Epidermal melanocyte (primary cell): Measurements from ENCODE around the gene FEN1.
A peak's percentile ranks its signal among the peaks of the same experiment; 100 is the strongest.

Source experiments
- DNase-seq: peaks from one replicate; pipeline ENCODE4 v3.0.0; 2011; ENCODE audit warnings: low spot score; ENCODE audit not compliant: insufficient read length

The FEN1 gene

DNA sequence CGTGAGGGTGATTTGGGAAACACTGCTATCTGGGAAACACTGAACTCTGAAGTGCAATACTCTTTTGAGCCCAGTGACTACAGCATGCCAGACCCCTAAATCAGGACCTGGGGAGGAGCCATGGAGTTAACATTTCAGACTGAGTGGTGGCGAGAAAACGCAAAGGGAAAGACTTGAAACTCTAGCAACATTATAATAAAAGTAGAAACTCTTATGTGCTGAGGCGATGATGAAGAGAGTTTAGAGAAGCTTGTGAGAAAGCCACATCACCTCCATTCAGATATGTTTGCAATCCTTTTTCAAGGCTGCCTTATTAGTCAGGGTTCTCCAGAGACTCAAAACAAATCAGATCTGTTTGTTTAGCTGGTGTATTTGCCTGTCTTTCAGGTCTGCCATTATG, 1.9 kb downstream of the FEN1 start:
- DNase-seq: no peak

DNA sequence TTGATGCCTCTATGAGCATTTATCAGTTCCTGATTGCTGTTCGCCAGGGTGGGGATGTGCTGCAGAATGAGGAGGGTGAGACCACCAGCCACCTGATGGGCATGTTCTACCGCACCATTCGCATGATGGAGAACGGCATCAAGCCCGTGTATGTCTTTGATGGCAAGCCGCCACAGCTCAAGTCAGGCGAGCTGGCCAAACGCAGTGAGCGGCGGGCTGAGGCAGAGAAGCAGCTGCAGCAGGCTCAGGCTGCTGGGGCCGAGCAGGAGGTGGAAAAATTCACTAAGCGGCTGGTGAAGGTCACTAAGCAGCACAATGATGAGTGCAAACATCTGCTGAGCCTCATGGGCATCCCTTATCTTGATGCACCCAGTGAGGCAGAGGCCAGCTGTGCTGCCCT, 2.7 kb downstream of the FEN1 start:
- DNase-seq: no peak

DNA sequence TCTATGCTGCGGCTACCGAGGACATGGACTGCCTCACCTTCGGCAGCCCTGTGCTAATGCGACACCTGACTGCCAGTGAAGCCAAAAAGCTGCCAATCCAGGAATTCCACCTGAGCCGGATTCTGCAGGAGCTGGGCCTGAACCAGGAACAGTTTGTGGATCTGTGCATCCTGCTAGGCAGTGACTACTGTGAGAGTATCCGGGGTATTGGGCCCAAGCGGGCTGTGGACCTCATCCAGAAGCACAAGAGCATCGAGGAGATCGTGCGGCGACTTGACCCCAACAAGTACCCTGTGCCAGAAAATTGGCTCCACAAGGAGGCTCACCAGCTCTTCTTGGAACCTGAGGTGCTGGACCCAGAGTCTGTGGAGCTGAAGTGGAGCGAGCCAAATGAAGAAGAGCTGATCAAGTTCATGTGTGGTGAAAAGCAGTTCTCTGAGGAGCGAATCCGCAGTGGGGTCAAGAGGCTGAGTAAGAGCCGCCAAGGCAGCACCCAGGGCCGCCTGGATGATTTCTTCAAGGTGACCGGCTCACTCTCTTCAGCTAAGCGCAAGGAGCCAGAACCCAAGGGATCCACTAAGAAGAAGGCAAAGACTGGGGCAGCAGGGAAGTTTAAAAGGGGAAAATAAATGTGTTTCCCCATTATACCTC, 3.3 kb downstream of the FEN1 start:
- DNase-seq: no peak

DNA sequence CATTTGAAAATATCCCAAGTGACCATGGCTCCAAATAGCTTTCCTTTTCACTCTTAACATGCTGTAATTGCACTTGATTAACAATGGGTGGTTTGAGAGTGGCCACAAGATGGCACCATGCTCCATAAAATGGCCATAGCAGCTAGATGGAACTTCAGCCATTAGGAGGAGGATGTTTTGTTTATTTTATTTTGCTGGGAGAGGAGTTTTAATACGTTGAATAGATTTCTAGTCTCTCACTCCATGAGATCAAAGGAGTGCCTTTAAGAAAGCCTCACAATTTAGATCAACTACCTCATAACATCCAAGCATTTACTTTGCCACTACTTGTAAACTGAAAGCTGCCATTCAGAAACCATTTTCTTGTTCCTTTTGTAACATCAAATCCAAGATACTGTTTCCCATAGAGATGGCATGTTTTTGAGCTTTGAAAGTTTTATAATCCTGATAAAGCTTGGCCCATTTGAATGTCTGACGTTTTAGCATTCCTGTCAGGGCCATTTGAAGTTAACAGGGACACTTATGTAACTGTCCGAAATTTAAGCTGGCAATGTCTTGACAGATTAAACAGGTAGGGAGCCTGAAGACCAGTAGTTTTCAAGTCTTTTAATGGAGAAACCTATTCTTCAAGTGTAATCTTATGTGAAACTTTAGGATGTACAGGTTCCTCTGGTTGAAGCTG, 4.7 kb downstream of the FEN1 start:
- DNase-seq: peak; percentile 81

DNA sequence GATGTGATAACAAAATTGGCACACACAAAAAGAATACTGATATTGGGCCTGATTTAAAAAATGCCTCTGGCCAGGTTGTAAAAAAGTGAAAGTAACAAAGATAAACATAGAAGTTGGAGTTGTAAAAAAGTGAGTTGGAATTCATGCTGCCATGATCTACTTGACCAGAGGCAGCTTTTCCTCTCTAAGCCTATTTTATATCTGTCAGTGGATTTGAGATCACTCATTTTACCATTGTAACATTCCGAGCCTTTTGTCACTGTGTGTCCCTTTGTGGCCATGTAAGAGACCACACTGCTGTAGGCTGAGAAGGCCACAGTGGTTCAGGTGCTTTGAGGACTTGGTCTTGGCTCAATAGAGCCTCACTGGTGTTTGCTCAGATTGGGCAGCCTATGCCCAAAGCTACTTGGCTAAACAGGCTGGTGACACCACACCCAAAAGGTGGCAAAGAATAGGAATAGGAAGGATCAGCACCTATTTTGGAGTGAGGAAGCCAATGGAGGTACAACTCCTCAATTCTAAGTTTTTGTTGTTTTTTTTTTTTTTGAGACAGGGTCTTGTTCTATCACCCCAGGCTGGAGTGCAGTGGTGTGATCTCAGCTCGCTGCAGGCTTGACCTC, 7.1 kb downstream of the FEN1 start:
- DNase-seq: no peak

DNA sequence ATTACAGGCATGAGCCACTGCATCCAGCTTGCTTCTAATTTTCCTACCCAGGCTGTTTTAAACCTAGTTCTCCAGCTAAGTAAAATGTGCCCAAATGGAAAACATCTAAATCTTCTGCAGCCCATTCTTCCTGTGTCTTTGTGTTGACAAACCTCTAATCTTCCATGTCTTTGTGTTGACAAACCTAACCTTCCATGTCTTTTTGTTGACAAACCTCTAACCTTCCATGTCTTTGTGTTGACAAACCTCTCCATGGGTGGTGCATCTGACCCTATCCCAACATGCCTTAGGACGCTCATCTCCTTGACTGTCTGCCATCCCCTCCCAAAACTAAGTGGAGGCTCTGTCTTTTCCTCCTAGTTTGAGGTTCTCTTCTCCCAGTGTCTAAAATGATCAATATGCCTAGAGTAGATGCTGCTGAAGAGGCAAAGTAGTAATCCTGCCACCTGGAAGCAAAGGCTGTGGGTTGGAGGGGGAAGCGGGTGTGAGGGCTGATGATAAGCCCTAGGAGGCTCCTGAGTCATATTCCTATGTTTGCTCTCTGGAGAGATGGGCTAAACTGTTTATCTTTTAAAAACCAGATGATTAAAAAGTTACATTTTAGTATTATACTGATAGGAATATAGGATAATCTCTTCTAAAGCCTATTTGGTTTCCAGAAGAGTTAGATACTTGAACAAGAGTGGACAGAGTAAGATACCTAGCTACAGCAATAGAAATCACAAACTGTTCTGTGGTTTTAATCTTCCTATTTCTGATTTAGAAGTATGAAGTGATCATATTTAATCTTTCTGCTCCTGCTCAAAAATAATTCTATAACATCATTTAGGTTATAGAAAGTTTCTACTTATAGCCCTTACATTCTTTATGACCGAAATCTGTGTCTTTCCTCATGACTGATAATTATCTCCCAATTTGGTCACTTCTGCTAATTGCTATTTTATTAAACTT, 7.9 kb downstream of the FEN1 start:
- no peak for DNase-seq

DNA sequence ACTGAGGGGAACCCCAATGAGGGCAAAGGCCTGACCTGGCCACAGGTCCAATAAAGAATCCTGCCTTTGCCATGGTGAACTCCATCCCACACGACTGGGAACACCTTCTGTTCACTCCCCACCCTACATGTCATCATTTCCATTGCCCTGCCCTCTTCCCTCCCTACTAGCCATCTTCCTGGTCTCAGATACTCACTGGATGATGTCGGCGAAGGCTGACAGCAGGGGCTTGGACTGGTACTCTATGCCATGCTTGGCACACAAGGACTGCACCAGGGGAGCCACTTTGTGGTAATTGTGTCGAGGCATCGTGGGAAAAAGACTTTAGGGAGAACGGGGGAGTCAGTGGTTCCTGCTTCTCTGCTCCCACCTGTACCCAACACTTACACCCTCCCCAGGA, 9.9 kb downstream of the FEN1 start:
- DNase-seq: no peak

DNA sequence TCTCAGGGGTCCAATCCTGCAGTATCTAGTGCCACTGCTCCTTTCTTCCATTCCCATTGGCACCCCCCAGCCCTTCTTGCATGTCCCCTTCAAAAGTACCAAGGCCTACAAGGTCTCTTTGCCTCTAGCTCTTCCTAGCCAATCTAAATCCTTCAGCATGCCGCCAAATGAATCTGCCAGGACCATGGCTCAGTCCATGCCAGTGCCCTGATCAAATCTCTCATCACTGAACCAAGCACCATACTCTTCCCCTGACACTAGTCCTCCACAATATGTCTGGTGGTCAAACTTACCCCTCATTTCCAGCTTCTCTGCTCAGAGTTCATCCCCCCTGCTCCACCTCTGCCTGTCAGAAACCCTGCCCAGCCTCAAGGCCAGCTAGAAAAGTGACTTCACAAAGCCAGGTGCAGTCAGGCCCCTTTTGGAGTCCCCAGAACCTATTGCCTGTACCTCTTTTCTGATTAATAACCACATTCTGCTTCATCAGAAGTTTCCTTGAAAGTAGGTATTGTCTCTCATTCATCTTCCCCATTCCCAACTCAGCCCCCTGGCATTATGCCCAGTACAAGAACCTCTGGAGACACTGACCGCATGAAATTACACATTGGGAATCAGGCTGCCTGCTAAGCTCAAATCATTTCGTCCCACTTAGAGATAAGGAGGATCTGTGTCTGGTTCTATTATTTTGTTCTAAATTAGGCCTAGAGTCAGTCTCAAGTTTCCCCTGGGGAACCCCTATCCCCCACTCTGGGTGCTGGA, 11.4 kb downstream of the FEN1 start:
- DNase-seq: no peak

DNA sequence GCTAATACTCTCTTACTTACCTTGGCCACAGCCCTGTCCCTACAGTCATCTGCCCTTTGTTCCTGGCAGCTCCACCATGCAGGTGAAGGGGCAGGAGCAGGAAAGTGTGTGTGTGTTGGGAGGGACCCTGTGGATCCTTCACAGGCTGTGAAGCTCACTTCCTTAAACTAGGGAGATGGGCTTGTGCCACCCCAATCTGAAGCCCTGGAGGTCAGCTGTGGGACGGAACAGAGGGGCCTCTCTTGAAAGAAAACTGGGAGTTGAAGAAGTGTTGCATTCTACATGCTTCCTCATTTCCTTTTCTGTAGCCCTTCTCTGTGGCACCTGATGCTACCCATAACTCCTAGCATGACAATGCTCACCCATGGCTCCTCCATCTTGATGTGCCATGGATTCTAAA, 12.4 kb downstream of the FEN1 start:
- no peak for DNase-seq

DNA sequence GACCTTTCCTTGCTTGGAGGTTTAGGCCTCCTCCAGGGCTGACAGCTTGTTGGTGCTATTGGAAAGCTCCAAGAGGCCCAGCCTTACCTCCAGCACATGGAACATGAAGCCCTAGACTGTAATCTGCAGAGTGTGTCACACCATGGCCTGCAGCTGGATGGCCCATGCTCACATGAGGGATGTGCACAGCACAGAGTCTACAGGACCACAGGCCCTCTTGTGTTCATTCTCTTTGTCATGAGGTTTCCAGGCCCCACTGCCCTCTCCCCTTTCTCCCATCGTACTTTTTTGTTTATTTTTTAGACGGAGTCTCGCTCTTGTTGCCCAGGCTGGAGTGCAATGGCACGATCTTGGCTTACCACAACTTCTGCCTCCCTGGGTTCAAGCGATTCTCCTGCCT, 14.1 kb downstream of the FEN1 start:
- no peak for DNase-seq

DNA sequence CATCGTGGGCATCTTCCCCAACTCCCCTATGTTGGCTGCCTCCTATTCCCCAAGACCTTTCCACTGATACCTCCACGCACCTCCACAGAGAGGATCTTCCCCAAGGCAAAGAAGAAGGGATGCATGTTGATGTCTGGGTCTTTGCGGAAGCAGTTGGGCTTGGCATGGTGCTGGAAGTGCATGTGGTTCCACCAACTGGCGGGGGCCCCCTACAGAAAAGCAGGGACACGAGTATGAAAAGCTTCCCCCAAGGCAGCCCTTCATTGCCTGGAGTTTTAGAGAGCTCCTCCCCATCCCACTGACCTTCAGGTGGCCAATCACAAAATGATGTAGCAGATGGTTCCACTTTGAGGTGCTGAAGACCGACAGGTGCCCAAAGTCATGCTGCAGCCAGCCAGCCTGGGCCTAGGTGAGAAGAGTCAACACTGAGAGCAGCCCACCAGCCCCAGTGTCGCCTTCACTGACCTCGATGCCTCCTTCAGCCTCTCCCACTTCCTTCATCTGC, 18.0 kb downstream of the FEN1 start:
- DNase-seq: no peak

DNA sequence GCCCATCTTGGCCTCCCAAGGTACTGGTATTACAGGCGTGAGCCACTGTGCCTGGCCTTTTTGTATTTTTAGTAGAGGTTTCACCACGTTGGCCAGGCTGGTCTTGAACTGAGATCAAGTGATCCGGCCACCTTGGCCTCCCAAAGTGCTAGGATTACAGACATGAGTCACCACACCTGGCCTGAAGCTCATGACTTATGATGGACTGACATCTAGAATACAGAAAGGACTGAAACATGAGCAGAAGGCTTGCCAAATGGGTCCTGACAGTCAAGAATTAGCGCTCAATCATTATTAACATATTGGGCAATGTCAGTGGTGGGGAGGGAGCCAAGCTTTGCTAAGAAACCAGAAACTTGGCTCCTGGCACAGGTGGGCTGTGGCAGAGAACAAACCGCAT, 19.1 kb downstream of the FEN1 start:
- no peak for DNase-seq

DNA sequence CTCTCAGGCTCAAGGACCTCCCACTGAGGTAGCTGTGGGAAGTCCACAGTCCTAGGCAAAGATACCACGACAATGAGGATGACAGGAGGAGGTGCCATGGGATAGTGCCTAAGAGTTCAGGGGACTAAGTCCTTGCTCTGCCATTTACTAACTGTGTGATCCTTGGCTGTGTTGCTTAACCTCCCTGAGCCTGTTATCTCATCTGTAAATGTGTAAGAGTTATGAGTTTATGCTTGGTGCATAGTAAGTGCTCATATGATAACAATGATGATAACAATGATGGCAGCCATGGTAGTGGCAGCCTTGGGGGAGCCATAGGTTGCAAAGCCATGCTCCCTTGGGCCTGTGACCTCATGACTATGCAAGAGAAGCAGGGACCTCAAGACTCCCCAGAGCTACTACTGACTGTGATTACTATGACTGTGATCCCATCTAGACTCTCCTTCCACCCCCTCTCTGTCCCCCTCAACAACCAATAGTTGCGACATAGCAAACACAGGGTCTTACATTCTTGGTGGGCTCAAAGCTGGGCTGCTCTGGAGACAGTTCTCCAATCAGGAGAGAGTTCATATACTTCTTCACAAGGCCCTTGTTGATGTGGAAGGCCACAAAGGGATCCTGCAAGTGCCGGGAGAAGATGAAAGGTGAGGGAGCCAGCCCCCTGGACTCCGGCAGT, 20.2 kb downstream of the FEN1 start:
- DNase-seq: no peak

DNA sequence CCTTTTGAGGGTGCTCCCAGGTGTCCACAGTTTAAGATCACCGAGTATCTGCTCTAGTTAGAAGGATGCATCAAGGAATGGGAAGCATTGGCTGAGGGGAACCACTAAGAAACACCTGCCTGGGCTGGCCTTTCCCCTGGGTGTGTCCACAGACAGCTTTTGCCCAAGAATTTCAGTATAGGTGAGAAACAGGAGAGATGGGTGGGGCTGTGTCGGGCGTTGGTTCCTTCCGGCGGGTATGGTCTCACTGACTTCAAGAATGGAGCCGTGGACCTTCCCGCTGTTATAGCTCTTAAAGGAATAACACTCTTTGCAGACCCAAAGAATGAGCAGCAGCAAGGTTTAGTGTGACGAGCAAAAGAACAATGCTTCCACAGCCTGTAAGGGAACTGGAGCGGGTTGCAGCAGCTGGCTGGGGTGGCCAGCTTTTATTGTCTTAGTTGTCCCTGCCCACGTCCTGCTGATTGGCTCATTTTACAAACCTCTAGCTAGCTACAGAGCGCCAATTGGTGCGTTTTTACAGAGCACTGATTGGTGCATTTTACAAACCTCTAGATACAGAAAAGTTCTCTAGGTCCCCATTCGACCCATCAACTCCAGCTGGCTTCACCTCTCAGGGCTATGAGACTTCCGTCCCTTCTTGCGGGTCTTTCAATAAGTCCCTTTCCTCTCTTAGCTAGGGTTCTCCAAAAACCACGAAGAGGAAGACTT, 21.7 kb downstream of the FEN1 start:
- DNase-seq: no peak

DNA sequence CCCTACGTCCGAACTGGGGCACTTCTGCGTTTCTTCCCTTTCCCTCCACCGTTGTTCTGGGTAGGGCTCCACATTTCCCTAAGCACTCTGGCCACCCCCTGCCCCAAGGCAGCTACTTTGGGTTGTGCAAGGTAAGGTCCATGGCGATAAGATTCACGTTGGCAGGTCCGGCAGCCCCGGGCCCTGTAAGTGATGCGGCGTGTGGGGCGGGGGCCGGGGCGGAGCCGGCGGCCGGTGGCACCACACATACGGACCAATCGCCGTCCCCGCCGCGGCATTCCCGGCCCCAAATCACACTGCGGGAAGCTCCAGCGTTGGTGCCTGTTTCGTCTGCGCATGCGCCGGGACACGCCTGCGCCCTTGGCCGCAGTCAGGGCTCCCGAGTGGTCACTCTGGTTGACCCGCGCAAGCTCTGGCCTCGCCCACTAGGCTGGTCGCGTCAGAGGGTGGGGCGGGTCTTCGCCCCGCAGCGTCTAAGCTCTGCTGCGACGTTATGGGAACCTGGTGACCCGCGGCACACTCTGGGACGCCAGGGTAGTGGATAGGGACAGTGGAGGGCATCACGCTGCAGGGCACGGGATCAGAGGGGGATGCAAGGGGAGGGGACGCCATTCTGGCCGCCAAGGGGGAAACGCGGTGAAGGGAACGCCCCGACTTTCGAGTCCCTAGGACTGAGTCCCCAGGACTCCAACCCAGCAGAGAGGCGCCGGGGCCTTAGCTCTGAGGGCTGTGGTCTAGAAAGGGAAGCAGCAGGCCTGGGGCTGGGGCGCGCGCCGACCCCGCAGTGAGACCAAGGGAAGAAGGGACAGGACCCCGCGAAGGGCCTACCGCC, 22.5 kb downstream of the FEN1 start:
- DNase-seq: peak; percentile 92

DNA sequence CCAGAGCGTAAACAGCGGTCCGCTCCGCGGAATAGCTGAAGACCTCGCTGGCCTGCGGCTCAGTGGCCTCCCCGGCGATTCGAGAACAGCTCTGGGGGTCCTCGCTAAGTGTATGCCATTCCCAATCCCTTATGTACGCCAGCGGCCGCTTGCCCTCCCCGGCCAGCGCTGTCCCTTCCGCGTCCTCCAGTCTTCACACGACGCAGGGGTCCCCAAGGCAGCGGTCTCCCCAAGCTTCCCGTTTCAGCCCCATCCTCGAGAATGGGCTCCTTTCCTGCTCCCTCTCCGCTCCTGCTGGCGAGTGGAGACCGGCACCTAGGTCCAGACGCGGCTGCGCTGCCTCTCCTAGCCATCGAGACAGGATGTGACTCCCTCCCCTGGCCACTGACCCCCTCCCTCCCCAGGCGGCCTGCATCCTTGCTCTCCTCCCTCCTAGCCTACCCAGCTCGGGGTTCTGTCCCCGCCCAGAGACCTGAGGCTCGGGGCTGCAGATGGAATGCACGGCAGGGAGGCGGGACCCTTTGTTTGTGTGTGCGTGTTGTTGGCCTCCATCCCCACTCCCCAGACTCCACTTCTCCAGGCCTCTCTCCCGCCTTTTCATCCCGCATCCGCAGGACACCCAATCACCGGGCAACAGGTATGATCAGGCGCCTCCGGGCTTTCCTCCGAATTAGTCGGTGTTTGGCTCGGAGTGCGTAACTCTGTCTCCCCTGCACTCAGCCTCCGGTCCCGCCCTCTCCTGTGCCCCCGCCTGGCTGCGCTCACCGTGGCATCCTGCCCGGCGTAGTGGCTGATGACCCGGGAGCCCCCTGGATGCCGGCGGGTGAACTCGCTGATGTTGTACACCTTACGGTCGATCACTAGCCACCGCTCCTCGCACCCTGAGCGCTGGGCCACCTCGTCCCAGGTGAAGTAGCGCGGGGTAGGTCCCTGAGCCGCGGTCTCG, 23.4 kb downstream of the FEN1 start:
- peak; percentile 54 for DNase-seq

DNA sequence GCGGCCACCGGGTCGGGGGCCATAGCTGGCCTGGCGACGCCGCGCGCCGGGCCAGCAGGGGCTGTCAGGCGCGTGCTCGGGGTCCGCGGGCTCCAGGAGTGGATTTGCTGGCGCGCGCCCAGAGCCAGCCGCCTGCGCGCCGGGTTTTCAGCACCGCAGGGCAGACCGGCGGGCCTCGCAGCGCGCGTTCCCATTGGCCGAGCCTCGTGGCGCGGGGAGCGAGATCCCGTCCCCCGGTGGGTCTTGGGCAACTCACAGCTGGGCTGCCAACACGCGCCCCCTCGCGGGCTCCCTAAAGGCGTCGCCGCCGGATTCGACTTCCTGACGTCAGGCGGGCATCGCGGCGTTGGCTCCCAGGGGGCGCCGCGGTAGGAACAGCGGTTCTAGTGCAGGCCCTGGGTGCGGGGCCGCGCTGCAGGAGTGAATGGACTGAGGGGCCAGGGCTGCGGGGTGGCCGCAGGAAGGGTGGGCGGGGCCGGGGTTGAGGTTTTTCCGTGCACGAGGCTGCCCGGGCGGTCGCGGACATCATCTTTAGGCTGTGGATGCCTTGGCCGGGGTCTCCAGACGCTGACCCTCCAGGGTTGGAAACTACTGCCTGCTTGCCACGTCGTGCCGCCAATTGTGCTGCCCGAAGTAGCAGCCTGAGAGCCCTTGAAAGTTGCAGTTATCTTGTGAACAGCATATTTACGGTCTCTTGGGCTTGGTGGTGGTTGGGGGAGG, 24.2 kb downstream of the FEN1 start, which contains the start of gene FADS1:
FADS1 (minus strand) TSS at position 268 of the 720 bp plus-strand sequence; CDS start at position 194, 74 bp downstream.
- DNase-seq: peak; percentile 92
